H1 (cell line): Measurements from ENCODE around the gene BMF. TPM values are rescaled to one million over a fixed set of nuclear protein-coding genes. Genes with fewer than 3 reads are reported as not detected.
"Not testable (repeated sequence)": the region's sequence is repeated elsewhere in the genome, so short reads cannot be mapped to it uniquely, and the experiment has no call there.

ENCODE experiments used
- CTCF ChIA-PET: fragments of 300-600 bp; sonication (Branson Sonifier 250); formaldehyde crosslinking; loops from one replicate; lab custom pipeline; 2021; ENCODE audit not compliant: partially characterized antibody; lab: Charles Lee
- POLR2A ChIA-PET: fragments of 300-600 bp; sonication (Branson Sonifier 250); formaldehyde crosslinking; loops from one replicate; lab custom pipeline; 2021; ENCODE audit warnings: inconsistent platforms; ENCODE audit not compliant: partially characterized antibody; lab: Charles Lee
- DNase-seq, 2 experiments: peaks; one replicate each; pipeline versions ENCODE4 v3.0.0 to v3.0.0-alpha.2; 2010 to 2022; ENCODE audit warnings: low spot score in 2 of 2, low read depth in 1 of 2, mixed read lengths in 1 of 2
- FAIRE-seq: peaks from 2 replicates; lab custom pipeline; 2011; peaks lifted over from hg19 to GRCh38; lab: Jason Lieb, UNC
- H2AFZ ChIP-seq: 2 replicates; pipeline ENCODE4 v1.8.1; 2012; ENCODE audit warnings: low read length, inconsistent platforms
- H2AK5ac ChIP-seq: 2 replicates; pipeline ENCODE4 v1.6.1; 2013; ENCODE audit warnings: low read depth, low read length
- H2BK120ac ChIP-seq: replicated peaks from 2 replicates; pipeline ENCODE3; 2013; ENCODE audit warnings: low read depth, low read length, inconsistent platforms
- H2BK12ac ChIP-seq: 2 replicates; pipeline ENCODE4 v1.6.1; 2013; ENCODE audit warnings: low read depth, low read length
- H2BK15ac ChIP-seq: 2 replicates; pipeline ENCODE4 v1.6.1; 2013; ENCODE audit warnings: low read length
- H2BK20ac ChIP-seq: 2 replicates; pipeline ENCODE4 v1.6.1; 2013; ENCODE audit warnings: low read length
- H2BK5ac ChIP-seq: 2 replicates; pipeline ENCODE4 v1.6.1; 2013; ENCODE audit warnings: low read depth, low read length
- H3K14ac ChIP-seq: 2 replicates; pipeline ENCODE4 v1.6.1; 2013; ENCODE audit warnings: inconsistent platforms; ENCODE audit not compliant: insufficient read length
- H3K18ac ChIP-seq: 2 replicates; pipeline ENCODE4 v1.6.1; 2013; ENCODE audit warnings: low read length; ENCODE audit errors: extremely low read depth
- H3K23ac ChIP-seq: 2 replicates; pipeline ENCODE4 v1.6.1; 2013; ENCODE audit warnings: inconsistent platforms; ENCODE audit not compliant: insufficient read length
- H3K23me2 ChIP-seq: 2 replicates; pipeline ENCODE4 v1.6.1; 2013; ENCODE audit warnings: low read depth, low read length
- H3K27ac ChIP-seq: 2 replicates; pipeline ENCODE4 v1.6.1; 2011; ENCODE audit warnings: low read depth, low read length, inconsistent platforms
- H3K27me3 ChIP-seq, 4 experiments: replicated peaks in 1 of 4; 1 replicate in 1 of 4; 2 replicates in 3 of 4; pipeline versions ENCODE4 v1.6.1 to v1.8.1; 2011 to 2013; ENCODE audit warnings: low read length in 3 of 4, mild to moderate bottlenecking in 3 of 4, inconsistent platforms in 2 of 4, mixed read lengths in 2 of 4, moderate library complexity in 1 of 4; ENCODE audit not compliant: control insufficient read depth in 3 of 4, insufficient read depth in 3 of 4; ENCODE audit errors: extremely low read depth in 1 of 4
- H3K36me3 ChIP-seq, 4 experiments: 2 replicates each; pipeline versions ENCODE4 v1.6.1 to v1.8.1; 2011 to 2013; ENCODE audit warnings: mild to moderate bottlenecking in 4 of 4, low read length in 3 of 4, moderate library complexity in 2 of 4, control low read depth in 1 of 4, inconsistent platforms in 1 of 4; ENCODE audit not compliant: insufficient read depth in 4 of 4, control insufficient read depth in 2 of 4
- H3K4ac ChIP-seq: replicated peaks from 2 replicates; pipeline ENCODE3; 2013; ENCODE audit warnings: low read length, low read depth, mixed read lengths, inconsistent platforms; ENCODE audit not compliant: insufficient read length
- H3K4me1 ChIP-seq, 4 experiments: replicated peaks in 1 of 4; 1 replicate in 1 of 4; 2 replicates in 3 of 4; pipeline versions ENCODE4 v1.6.1 to v1.8.1; 2011 to 2013; ENCODE audit warnings: low read length in 3 of 4, inconsistent platforms in 2 of 4, mixed read lengths in 1 of 4; ENCODE audit not compliant: insufficient read depth in 4 of 4, control insufficient read depth in 3 of 4
- H3K4me2 ChIP-seq, 2 experiments: 2 replicates each; pipeline versions ENCODE4 v1.6.1 to v1.8.1; 2011 to 2013; ENCODE audit warnings: low read depth in 2 of 2, low read length in 2 of 2, control low read depth in 1 of 2, inconsistent platforms in 1 of 2, mild to moderate bottlenecking in 1 of 2; ENCODE audit not compliant: insufficient read depth in 1 of 2
- H3K4me3 ChIP-seq, 4 experiments: fragments of 200-600, 300-600 bp in 1 of 4; sonication (generic), shearing (Covaris generic), sonication (Bioruptor Twin) in 1 of 4; 2 replicates each; pipeline versions ENCODE4 v1.5.1 to v1.8.1; 2011 to 2016; ENCODE audit warnings: low read length in 4 of 4, low read depth in 3 of 4, control low read depth in 2 of 4, inconsistent platforms in 2 of 4, mild to moderate bottlenecking in 2 of 4, mixed read lengths in 1 of 4, moderate library complexity in 1 of 4; ENCODE audit not compliant: insufficient read depth in 2 of 4; ENCODE audit errors: extremely low read depth in 1 of 4
- H3K56ac ChIP-seq: replicated peaks from 2 replicates; pipeline ENCODE3; 2013; ENCODE audit warnings: low read depth, mild to moderate bottlenecking, mixed read lengths, low read length, inconsistent platforms; ENCODE audit not compliant: insufficient read length
- H3K79me1 ChIP-seq: 2 replicates; pipeline ENCODE4 v1.6.1; 2013; ENCODE audit warnings: low read depth, low read length, control low read depth
- H3K79me2 ChIP-seq, 2 experiments: 2 replicates each; pipeline versions ENCODE4 v1.6.1 to v1.8.1; 2012 to 2013; ENCODE audit warnings: low read length in 2 of 2, mild to moderate bottlenecking in 2 of 2, inconsistent platforms in 1 of 2; ENCODE audit not compliant: insufficient read depth in 2 of 2, control insufficient read depth in 1 of 2
- H3K9ac ChIP-seq, 4 experiments: replicated peaks in 1 of 4; 1 replicate in 1 of 4; 2 replicates in 3 of 4; pipeline versions ENCODE4 v1.6.1 to v1.8.1; 2011 to 2013; ENCODE audit warnings: low read depth in 3 of 4, low read length in 3 of 4, control low read depth in 2 of 4, mild to moderate bottlenecking in 2 of 4, moderate library complexity in 2 of 4, inconsistent platforms in 1 of 4; ENCODE audit errors: extremely low read depth in 1 of 4
- H3K9me3 ChIP-seq, 2 experiments: 2 replicates each; pipeline versions ENCODE4 v1.6.1 to v1.8.1; 2012 to 2013; ENCODE audit warnings: mild to moderate bottlenecking in 2 of 2, moderate library complexity in 2 of 2, control low read depth in 1 of 2, inconsistent platforms in 1 of 2, low read depth in 1 of 2, low read length in 1 of 2, mixed read lengths in 1 of 2; ENCODE audit not compliant: insufficient read depth in 2 of 2
- H4K20me1 ChIP-seq, 2 experiments: replicated peaks in 1 of 2; 2 replicates each; pipeline versions ENCODE3 to v1.8.1; 2011 to 2013; ENCODE audit warnings: inconsistent platforms in 2 of 2, low read length in 2 of 2, mild to moderate bottlenecking in 1 of 2; ENCODE audit not compliant: insufficient read depth in 2 of 2, control insufficient read depth in 1 of 2
- H4K5ac ChIP-seq: 2 replicates; pipeline ENCODE4 v1.6.1; 2013; ENCODE audit warnings: low read length, low read depth, mixed read lengths, inconsistent platforms; ENCODE audit not compliant: insufficient read length
- H4K8ac ChIP-seq: 2 replicates; pipeline ENCODE4 v1.8.0; 2013; ENCODE audit warnings: mild to moderate bottlenecking, moderate library complexity, low read length, inconsistent platforms; ENCODE audit not compliant: insufficient read depth; ENCODE audit errors: extremely low read depth
- H4K91ac ChIP-seq: replicated peaks from 2 replicates; pipeline ENCODE3; 2013; ENCODE audit warnings: low read length, mixed read lengths, inconsistent platforms; ENCODE audit not compliant: insufficient read length
- WGBS, 2 experiments: shearing (Covaris generic) in 1 of 2; methylation state at CpG; one replicate each; pipeline versions ENCODE4 v1.1.6 to v1.1.7; 2013 to 2015; ENCODE audit warnings: low lambda C conversion rate in 2 of 2, mixed read lengths in 2 of 2, inconsistent platforms in 1 of 2, low coverage in 1 of 2, missing lambda C conversion rate in 1 of 2; ENCODE audit not compliant: insufficient replicate concordance in 2 of 2, insufficient coverage in 1 of 2, insufficient read length in 1 of 2; ENCODE audit errors: extremely low coverage in 1 of 2, missing lambda C conversion rate in 1 of 2; 5-methylcytosine and 5-hydroxymethylcytosine counted together
- polyA plus RNA-seq, 7 experiments: library from polyadenylated mRNA; depleted of rRNA in 3 of 7; stranded (reverse) in 5 of 7; unstranded in 2 of 7; fragments of >200 nt in 5 of 7; fragments of 200-250 nt in 2 of 7; gene quantifications; 1 replicate in 5 of 7; 2 replicates in 1 of 7; 4 replicates in 1 of 7; pipeline versions ENCODE4 v1.2.1 to v1.2.3, GENCODE V29; 2011 to 2013; ENCODE audit warnings: missing spikeins in 2 of 7, mixed read lengths in 2 of 7
- total RNA-seq: library from RNA; stranded (reverse); fragmentation: NEBNext Ultra II Directional; extraction: Animal tissue kit (Norgen Biotek cat#: 25700); gene quantifications from 2 replicates; pipeline ENCODE4 v1.2.1, GENCODE V29; 2021
- TF ChIP-seq, protein P1 (sequence below): IDR thresholded peaks from 2 replicates; pipeline ENCODE4 v1.6.1; 2012; ENCODE audit warnings: inconsistent platforms

Gene BMF
- total and polyA plus RNA-seq, 2 of the 8 experiments (the other 6 are each of a cell fraction or from before 2014, with no cell fraction given) = 21.2 to 24.2 TPM

DNA sequence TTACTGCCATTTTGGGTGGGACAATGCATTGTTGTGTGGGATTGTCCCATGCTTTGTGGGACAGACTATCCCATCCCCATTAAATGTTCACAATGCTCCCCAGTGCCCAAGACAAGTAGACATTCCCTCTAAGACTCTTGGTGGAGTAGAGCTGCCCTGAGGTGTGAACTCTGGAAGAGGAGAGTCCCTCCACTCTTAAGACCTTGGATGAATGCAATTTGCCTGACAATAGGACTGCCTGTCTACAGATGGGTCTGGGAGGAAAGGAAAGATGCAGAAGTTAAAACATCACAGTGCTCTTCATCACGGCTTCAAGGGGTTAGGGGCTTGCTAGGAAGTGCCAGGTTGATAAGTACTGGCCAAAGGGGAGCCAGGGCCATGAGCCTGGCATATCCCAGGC lies 46.1 kb upstream of the BMF start:
- H3K36me3 ChIP-seq, H3K79me1 ChIP-seq, H3K23ac ChIP-seq, H2AFZ ChIP-seq, H3K4ac ChIP-seq, H4K20me1 ChIP-seq, H4K5ac ChIP-seq, H3K23me2 ChIP-seq, H4K8ac ChIP-seq, H3K79me2 ChIP-seq, H3K56ac ChIP-seq, H3K4me3 ChIP-seq, H2BK12ac ChIP-seq, H3K9me3 ChIP-seq, H2BK15ac ChIP-seq: not testable (repeated sequence)
- peak overlapping the region; percentile 51 to 77 for H3K4me2 ChIP-seq
- peak overlapping the region; percentile 61 for H4K91ac ChIP-seq
- peak overlapping the region; percentile 36 for H3K18ac ChIP-seq
- FAIRE-seq = peak; percentile 92
- H2BK20ac ChIP-seq = 0 out of 2 replicates have a peak overlapping the region, but pooled peaks have one; percentile 55
- peaks cover 9 to 20% (median 19%) of the 10 kb centered on the region in 4 experiments for H3K4me1 ChIP-seq
- H2BK120ac ChIP-seq = peak overlapping the region; percentile 58
- ChIA-PET CTCF (interaction anchor here (0.6 to 16.9 kb wide), 6 partner anchors 21 to 101 kb away, joined by 3 to 249 read pairs (median 3); partner anchors contain the start of gene BMF), POLR2A (interaction anchor here (1.2 to 11.5 kb wide), 9 partner anchors 10 to 107 kb away, joined by 3 to 143 read pairs (median 6); partner anchors contain the start of gene BMF)
- H3K27ac ChIP-seq = peak overlapping the region; percentile 64
- WGBS, 2 experiments = 30% methylated on average over 1 of the region's 1 CpG; no CpG with 5 or more reads in 1 of the 2 experiments
- TF ChIP-seq, protein P1, sequence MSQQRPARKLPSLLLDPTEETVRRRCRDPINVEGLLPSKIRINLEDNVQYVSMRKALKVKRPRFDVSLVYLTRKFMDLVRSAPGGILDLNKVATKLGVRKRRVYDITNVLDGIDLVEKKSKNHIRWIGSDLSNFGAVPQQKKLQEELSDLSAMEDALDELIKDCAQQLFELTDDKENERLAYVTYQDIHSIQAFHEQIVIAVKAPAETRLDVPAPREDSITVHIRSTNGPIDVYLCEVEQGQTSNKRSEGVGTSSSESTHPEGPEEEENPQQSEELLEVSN = 0 out of 2 replicates have a peak, but pooled peaks have one; percentile 21
- TF ChIP-seq, all 59 proteins: peak for 1; not testable (repeated sequence) for 58
- DNase-seq = peak in 1 of 2 experiments; percentile 46
- H2AK5ac ChIP-seq, H3K14ac ChIP-seq, H3K27me3 ChIP-seq, H3K9ac ChIP-seq: not testable (repeated sequence)
- H2BK5ac ChIP-seq = peak overlapping the region; percentile 96; the same call in 1 of the 2 replicates
